Activated CD8-positive, alpha-beta T cell treated with anti-CD3 and anti-CD28 coated beads for 36 hours (primary cell): Measurements from ENCODE around the gene AOPEP. TPM values are rescaled to one million over a fixed set of nuclear protein-coding genes. Genes with fewer than 3 reads are reported as not detected.
"Not testable (repeated sequence)": the region's sequence is repeated elsewhere in the genome, so short reads cannot be mapped to it uniquely, and the experiment has no call there.

Experiments
- ATAC-seq: fragments of 200-7000 bp; cut with Tn5 transposase; one replicate; pipeline ENCODE4 v1.10.0; 2021; ENCODE audit warnings: mild to moderate bottlenecking, moderate library complexity
- CTCF ChIA-PET: fragments of 350-600 bp; sonication (Branson Sonifier 250); formaldehyde crosslinking; loops from one replicate; lab custom pipeline; 2021; ENCODE audit warnings: antibody characterized with exemption; lab: Charles Lee
- POLR2A ChIA-PET: fragments of 350-600 bp; sonication (Branson Sonifier 250); formaldehyde crosslinking; loops from one replicate; lab custom pipeline; 2021; ENCODE audit warnings: antibody characterized with exemption; lab: Charles Lee
- DNase-seq: peaks from one replicate; pipeline ENCODE4 v3.0.0-alpha.2; 2020
- H3K27ac Mint-ChIP-seq: one replicate; pipeline ENCODE4 v1.8.0; 2021; ENCODE audit warnings: mild to moderate bottlenecking, mixed read lengths
- H3K27me3 Mint-ChIP-seq: one replicate; pipeline ENCODE4 v1.8.0; 2021; ENCODE audit warnings: mixed read lengths
- H3K36me3 Mint-ChIP-seq: one replicate; pipeline ENCODE4 v1.8.0; 2021; ENCODE audit warnings: low read depth, mixed read lengths
- H3K4me1 Mint-ChIP-seq: one replicate; pipeline ENCODE4 v1.8.0; 2021; ENCODE audit warnings: low read depth, mixed read lengths
- H3K4me3 Mint-ChIP-seq: one replicate; pipeline ENCODE4 v1.8.0; 2021; ENCODE audit warnings: mild to moderate bottlenecking, moderate library complexity, mixed read lengths
- H3K9me3 Mint-ChIP-seq: one replicate; pipeline ENCODE4 v1.8.0; 2021; ENCODE audit warnings: mixed read lengths
- intact Hi-C: fragments of 100-400 bp; cut with micrococcal nuclease; formaldehyde crosslinking; loops from one replicate; pipeline ENCODE4 v1.10.0; 2022
- total RNA-seq, 2 experiments: library from RNA; stranded (reverse); gene quantifications; one replicate each; pipeline ENCODE4 v1.2.3, GENCODE V29; 2021
- TF ChIP-seq, protein P1 (sequence below): fragments of 200-600 bp; IDR thresholded peaks from one replicate; pipeline ENCODE4 v1.8.0; 2022; ENCODE audit warnings: antibody characterized with exemption, mild to moderate bottlenecking

The AOPEP gene
- total RNA-seq, 2 experiments from 2014 or later = 7.1 to 8.7 TPM

DNA sequence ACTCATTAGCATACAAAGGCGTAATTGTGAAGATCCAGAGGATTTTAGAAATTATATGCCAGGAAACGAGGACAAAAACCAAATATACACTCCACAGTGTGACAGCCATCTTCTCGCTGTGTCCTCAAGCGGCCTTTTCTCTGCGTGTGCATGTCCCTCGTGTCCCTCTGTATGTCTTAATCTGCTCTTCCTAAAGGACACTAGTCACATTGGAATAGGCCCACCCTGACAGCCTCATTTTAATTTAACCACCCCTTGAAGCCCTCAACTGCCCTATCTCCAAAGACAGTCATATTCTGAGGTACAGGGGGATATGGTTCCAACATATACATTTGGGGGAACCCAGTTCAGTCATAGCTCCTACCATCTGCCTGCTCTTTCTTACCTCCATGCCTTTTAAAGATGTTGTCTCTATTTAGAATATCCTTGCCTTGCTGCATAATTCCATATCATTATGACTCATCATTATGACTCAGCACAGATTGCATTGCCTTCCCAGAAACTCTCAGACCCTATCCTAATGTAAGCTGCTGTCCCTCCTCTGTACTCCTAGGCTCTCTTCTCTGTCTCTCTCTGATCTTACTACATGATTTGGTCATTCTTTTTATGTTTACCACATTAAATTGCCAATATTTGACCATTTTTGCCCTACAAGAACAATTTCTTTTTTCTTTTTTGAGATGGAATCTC is 210.9 kb downstream of the AOPEP start:
- ChIA-PET CTCF (no interaction called here), POLR2A (no interaction called here)
- ATAC-seq (no peak), DNase-seq (no peak)
- Mint-ChIP-seq H3K27me3 (no peaks in the 10 kb centered on the region), H3K9me3 (no peaks in the 10 kb centered on the region), H3K4me1 (peaks cover 8% of the 10 kb centered on the region), H3K27ac (no peak overlapping the region), H3K36me3 (no peaks in the 10 kb centered on the region), H3K4me3 (no peak overlapping the region)
- TF ChIP-seq, protein P1, sequence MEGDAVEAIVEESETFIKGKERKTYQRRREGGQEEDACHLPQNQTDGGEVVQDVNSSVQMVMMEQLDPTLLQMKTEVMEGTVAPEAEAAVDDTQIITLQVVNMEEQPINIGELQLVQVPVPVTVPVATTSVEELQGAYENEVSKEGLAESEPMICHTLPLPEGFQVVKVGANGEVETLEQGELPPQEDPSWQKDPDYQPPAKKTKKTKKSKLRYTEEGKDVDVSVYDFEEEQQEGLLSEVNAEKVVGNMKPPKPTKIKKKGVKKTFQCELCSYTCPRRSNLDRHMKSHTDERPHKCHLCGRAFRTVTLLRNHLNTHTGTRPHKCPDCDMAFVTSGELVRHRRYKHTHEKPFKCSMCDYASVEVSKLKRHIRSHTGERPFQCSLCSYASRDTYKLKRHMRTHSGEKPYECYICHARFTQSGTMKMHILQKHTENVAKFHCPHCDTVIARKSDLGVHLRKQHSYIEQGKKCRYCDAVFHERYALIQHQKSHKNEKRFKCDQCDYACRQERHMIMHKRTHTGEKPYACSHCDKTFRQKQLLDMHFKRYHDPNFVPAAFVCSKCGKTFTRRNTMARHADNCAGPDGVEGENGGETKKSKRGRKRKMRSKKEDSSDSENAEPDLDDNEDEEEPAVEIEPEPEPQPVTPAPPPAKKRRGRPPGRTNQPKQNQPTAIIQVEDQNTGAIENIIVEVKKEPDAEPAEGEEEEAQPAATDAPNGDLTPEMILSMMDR = no peak
- intact Hi-C loops = no loop called here

GRCh38 chr9:94938384-94938783 is 211.9 kb downstream of the AOPEP start:
- ChIA-PET POLR2A (no interaction called here), CTCF (interaction anchor here (0.6 kb wide), 1 partner anchor 84 kb away, joined by 3 read pairs; no protein-coding TSS in a partner anchor)
- no peak for ATAC-seq
- no peak for DNase-seq
- Mint-ChIP-seq H3K27me3 (no peaks in the 10 kb centered on the region), H3K4me3 (no peak overlapping the region), H3K36me3 (no peaks in the 10 kb centered on the region), H3K4me1 (peaks cover 8% of the 10 kb centered on the region), H3K9me3 (no peaks in the 10 kb centered on the region), H3K27ac (no peak overlapping the region)
- intact Hi-C loops = no loop called here
- TF ChIP-seq, protein P1 = no peak

- ATAC-seq, H3K27ac Mint-ChIP-seq, H3K4me3 Mint-ChIP-seq, intact Hi-C loops, DNase-seq, CTCF ChIA-PET, H3K36me3 Mint-ChIP-seq, H3K9me3 Mint-ChIP-seq, POLR2A ChIA-PET, H3K4me1 Mint-ChIP-seq, H3K27me3 Mint-ChIP-seq: not testable (repeated sequence)
Measured at GRCh38 chr9:94940296-94940695, 213.8 kb downstream of the AOPEP start.

DNA sequence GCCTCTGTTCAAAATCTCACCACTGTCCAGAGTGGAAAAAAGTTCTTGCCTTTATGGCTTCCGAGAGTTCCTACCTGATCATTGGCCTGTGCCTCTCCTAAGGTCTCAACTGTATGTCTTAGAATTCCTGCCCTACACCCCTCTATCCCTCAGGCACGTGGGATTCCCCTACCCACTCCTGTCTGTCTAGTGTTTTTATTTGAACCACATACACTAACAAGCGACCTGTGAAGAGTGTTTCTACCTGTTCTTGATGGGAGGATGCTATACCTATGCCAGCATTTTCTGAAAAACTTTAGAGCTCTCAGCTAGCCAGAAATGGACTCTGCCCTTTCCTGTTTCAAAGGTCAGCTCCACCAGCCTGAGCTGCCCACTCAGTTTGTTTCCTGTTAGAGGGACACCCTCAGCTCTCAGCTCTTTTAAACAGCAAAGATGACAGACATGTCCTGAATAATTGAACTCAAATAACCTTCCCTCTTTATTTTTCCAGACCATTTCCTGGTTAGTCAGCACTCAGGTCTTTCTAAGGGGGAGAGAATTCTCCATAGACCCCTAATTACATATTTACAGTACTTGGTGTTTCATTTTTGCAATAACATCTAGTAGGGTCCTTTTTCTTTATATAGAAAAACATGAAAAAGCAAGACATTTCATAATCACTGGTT is 214.8 kb downstream of the AOPEP start:
- Mint-ChIP-seq H3K9me3 (no peaks in the 10 kb centered on the region), H3K27me3 (no peaks in the 10 kb centered on the region), H3K4me3 (no peak overlapping the region), H3K27ac (peak overlapping the region; percentile 36), H3K4me1 (peaks cover 8% of the 10 kb centered on the region), H3K36me3 (no peaks in the 10 kb centered on the region)
- TF ChIP-seq, protein P1 = no peak
- ATAC-seq = no peak
- intact Hi-C loops = no loop called here
- POLR2A ChIA-PET = interaction anchor here (0.6 kb wide), 1 partner anchor 85 kb away, joined by 3 read pairs; no protein-coding TSS in a partner anchor
- CTCF ChIA-PET = no interaction called here
- DNase-seq = no peak

DNA sequence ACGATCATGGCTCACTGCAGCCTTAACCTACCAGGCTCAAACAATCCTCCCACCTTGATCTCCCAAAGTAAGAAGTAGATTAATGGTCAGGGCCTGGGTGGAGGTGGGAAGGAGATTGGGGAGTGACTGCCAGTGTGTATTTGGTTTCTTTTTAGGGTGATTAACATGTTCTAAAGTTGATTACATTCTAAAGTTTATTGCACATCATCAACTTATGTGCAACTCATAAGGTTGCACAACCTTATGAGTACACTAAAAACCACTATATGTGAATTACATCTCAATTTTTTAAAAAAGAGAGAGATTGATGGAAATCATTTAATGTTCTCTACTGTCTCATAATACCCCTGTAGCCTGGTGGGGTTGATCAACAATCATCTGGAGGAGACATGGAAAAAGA is 218.1 kb downstream of the AOPEP start:
- peaks cover 10% of the 10 kb centered on the region for H3K4me1 Mint-ChIP-seq
- H3K27ac Mint-ChIP-seq = no peak overlapping the region
- no peaks in the 10 kb centered on the region for H3K9me3 Mint-ChIP-seq
- CTCF ChIA-PET = no interaction called here
- ATAC-seq = no peak
- no peak overlapping the region for H3K4me3 Mint-ChIP-seq
- no peaks in the 10 kb centered on the region for H3K36me3 Mint-ChIP-seq
- intact Hi-C loops = no loop called here
- TF ChIP-seq, protein P1 = no peak
- POLR2A ChIA-PET = no interaction called here
- H3K27me3 Mint-ChIP-seq = no peaks in the 10 kb centered on the region
- DNase-seq = no peak
